Measurements from ENCODE around the gene SNTA1. TPM values are rescaled to one million over a fixed set of nuclear protein-coding genes. Genes with fewer than 3 reads are reported as not detected.
"Not testable (repeated sequence)": the region's sequence is repeated elsewhere in the genome, so short reads cannot be mapped to it uniquely, and the experiment has no call there.

SNTA1 gene
- total RNA-seq = 4.7 TPM

GRCh38 chr20:33443512-33444239 is at the start of gene SNTA1:
TSS of gene SNTA1 (minus strand) at chr20:33443763. CDS start at chr20:33443620, 143 bp downstream.
- ATAC-seq = peak; percentile 92

GRCh38 chr20:33490934-33491656 is 47.5 kb upstream of the SNTA1 start:
- ATAC-seq = no peak

GRCh38 chr20:33490023-33490933 is 46.7 kb upstream of the SNTA1 start, which contains the start of gene CBFA2T2:
TSS of gene CBFA2T2 (plus strand) at chr20:33490096. CDS start at chr20:33490268, 172 bp downstream.
- peak; percentile 39 for ATAC-seq

GRCh38 chr20:33489495-33490022 is 46.0 kb upstream of the SNTA1 start:
- peak; percentile 99 for ATAC-seq

GRCh38 chr20:33488661-33489494 is 45.3 kb upstream of the SNTA1 start:
- not testable (repeated sequence) for ATAC-seq

GRCh38 chr20:33488201-33488600 is 44.6 kb upstream of the SNTA1 start:
- ATAC-seq = no peak

- not testable (repeated sequence) for ATAC-seq
These were observed 39.6 kb upstream of the SNTA1 start for GRCh38 chr20:33483186-33483585.

- ATAC-seq = no peak
These were observed 39.0 kb upstream of the SNTA1 start for GRCh38 chr20:33482581-33482980.

GRCh38 chr20:33481431-33481941 is 37.9 kb upstream of the SNTA1 start:
- ATAC-seq = no peak

- ATAC-seq = no peak
These were observed 36.5 kb upstream of the SNTA1 start for GRCh38 chr20:33480048-33480447.

GRCh38 chr20:33477386-33478234 is 34.0 kb upstream of the SNTA1 start:
- ATAC-seq = peak; percentile 65

GRCh38 chr20:33475381-33476152 is 32.0 kb upstream of the SNTA1 start:
- ATAC-seq = no peak

- ATAC-seq = no peak
These were observed 31.4 kb upstream of the SNTA1 start for GRCh38 chr20:33474963-33475362.

- ATAC-seq = no peak
These were observed 30.7 kb upstream of the SNTA1 start for GRCh38 chr20:33474097-33474873.

- ATAC-seq = no peak
These were observed 29.4 kb upstream of the SNTA1 start for GRCh38 chr20:33472868-33473435.

GRCh38 chr20:33470866-33471265 is 27.3 kb upstream of the SNTA1 start:
- no peak for ATAC-seq

- ATAC-seq = no peak
These were observed 26.9 kb upstream of the SNTA1 start for GRCh38 chr20:33470457-33470856.

- ATAC-seq = no peak
These were observed 22.7 kb upstream of the SNTA1 start for GRCh38 chr20:33466303-33466646.

All from esophagus mucosa (tissue), 1 donor.